Stimulated activated CD8-positive, alpha-beta memory T cell treated with anti-CD3 and anti-CD28 coated beads, Interleukin-7, amount 100 ng/mL, for 48 hours (primary cell): ENCODE measurements around the gene GLYATL2.

ENCODE experiments used
- DNase-seq, 2 donors: peaks; one replicate each; pipeline ENCODE4 v3.0.0-alpha.2; 2020; ENCODE audit warnings: low read depth in 1 of 2; ENCODE audit errors: extremely low read depth in 1 of 2

The GLYATL2 gene

GRCh38 chr11:58844361-58845005 lies at the start of gene GLYATL2:
Gene GLYATL2 (minus strand): TSS chr11:58844704. CDS start chr11:58839612, 5,092 bp downstream.
- no peak for DNase-seq

GRCh38 chr11:58893899-58894298 lies 49.4 kb upstream of the GLYATL2 start:
- no peak for DNase-seq

GRCh38 chr11:58888579-58888978 lies 44.1 kb upstream of the GLYATL2 start:
- DNase-seq, result no peak

GRCh38 chr11:58887452-58887851 lies 42.9 kb upstream of the GLYATL2 start:
- no peak for DNase-seq

- DNase-seq, result no peak
Observed at GRCh38 chr11:58880625-58881024, 36.1 kb upstream of the GLYATL2 start.

- DNase-seq, result no peak
Observed at GRCh38 chr11:58880166-58880565, 35.7 kb upstream of the GLYATL2 start.

GRCh38 chr11:58867556-58867955 lies 23.1 kb upstream of the GLYATL2 start:
- no peak for DNase-seq

- no peak for DNase-seq
Observed at GRCh38 chr11:58866788-58867187, 22.3 kb upstream of the GLYATL2 start.

GRCh38 chr11:58864335-58864734 lies 19.8 kb upstream of the GLYATL2 start:
- no peak for DNase-seq

- no peak for DNase-seq
Observed at GRCh38 chr11:58863697-58864096, 19.2 kb upstream of the GLYATL2 start.

GRCh38 chr11:58861533-58861932 lies 17.0 kb upstream of the GLYATL2 start:
- no peak for DNase-seq

- no peak for DNase-seq
Observed at GRCh38 chr11:58856806-58857205, 12.3 kb upstream of the GLYATL2 start.

GRCh38 chr11:58845386-58845785 lies 882 bp upstream of the GLYATL2 start:
- no peak for DNase-seq

GRCh38 chr11:58837707-58838388 lies 6.7 kb downstream of the GLYATL2 start:
- DNase-seq, result no peak

- no peak for DNase-seq
Observed at GRCh38 chr11:58832056-58832645, 12.4 kb downstream of the GLYATL2 start.

GRCh38 chr11:58830673-58831301 lies 13.7 kb downstream of the GLYATL2 start:
- DNase-seq, result no peak

- DNase-seq, result no peak
Observed at GRCh38 chr11:58829786-58830185, 14.7 kb downstream of the GLYATL2 start.

GRCh38 chr11:58813693-58814092 lies 30.8 kb downstream of the GLYATL2 start:
- no peak for DNase-seq

- DNase-seq, result no peak
Observed at GRCh38 chr11:58811499-58811898, 33.0 kb downstream of the GLYATL2 start.

GRCh38 chr11:58807343-58807742 lies 37.2 kb downstream of the GLYATL2 start:
- DNase-seq, result no peak

- DNase-seq, result no peak
Observed at GRCh38 chr11:58805065-58805464, 39.4 kb downstream of the GLYATL2 start.
